B cell (primary cell): ENCODE results near the gene KCNQ2. TPM values are rescaled to one million over a fixed set of nuclear protein-coding genes. Genes with fewer than 3 reads are reported as not detected.

Experiments
- ATAC-seq: fragments of 200-7000 bp; cut with Tn5 transposase; one replicate; pipeline ENCODE4 v1.10.0; 2021; ENCODE audit warnings: low read depth, mild to moderate bottlenecking, moderate number of reproducible peaks, moderate library complexity
- CTCF ChIA-PET: fragments of 350-600 bp; sonication (Branson Sonifier 250); formaldehyde crosslinking; loops from one replicate; lab custom pipeline; 2021; ENCODE audit warnings: antibody characterized with exemption, inconsistent platforms; lab: Charles Lee
- POLR2A ChIA-PET: fragments of 350-600 bp; sonication (Branson Sonifier 250); formaldehyde crosslinking; loops from one replicate; lab custom pipeline; 2021; ENCODE audit warnings: antibody characterized with exemption; lab: Charles Lee
- DNase-seq: peaks from one replicate; pipeline ENCODE4 v3.0.0; 2013
- H2AFZ ChIP-seq: 2 replicates; pipeline ENCODE4 v1.6.1; 2012; ENCODE audit warnings: mild to moderate bottlenecking, low read depth, low read length; ENCODE audit not compliant: insufficient read depth, poor library complexity, severe bottlenecking
- H3K27ac ChIP-seq, 2 donors: 1 replicate in 1 of 2; 2 replicates in 1 of 2; pipeline ENCODE4 v1.5.1; 2012 to 2013; ENCODE audit warnings: low read length in 2 of 2, mild to moderate bottlenecking in 2 of 2, moderate library complexity in 1 of 2
- H3K27me3 ChIP-seq, 4 experiments: fragments of 200-600 bp in 1 of 4; sonication (generic) in 1 of 4; replicated peaks in 1 of 4; 1 replicate in 2 of 4; 2 replicates in 2 of 4; pipeline versions ENCODE4 v1.6.1 to v1.7.0; 2013 to 2016; ENCODE audit warnings: low read length in 3 of 4, mild to moderate bottlenecking in 2 of 4, mixed read lengths in 1 of 4, moderate library complexity in 1 of 4; ENCODE audit not compliant: insufficient read depth in 4 of 4, control insufficient read depth in 3 of 4; ENCODE audit errors: control extremely low read depth in 1 of 4
- H3K36me3 ChIP-seq, 2 experiments: replicated peaks in 1 of 2; 1 replicate in 1 of 2; 2 replicates in 1 of 2; pipeline versions ENCODE4 v1.6.1 to v1.7.1; 2013; ENCODE audit warnings: low read length in 1 of 2; ENCODE audit not compliant: insufficient read depth in 2 of 2, control insufficient read depth in 1 of 2; ENCODE audit errors: control extremely low read depth in 1 of 2, extremely low read depth in 1 of 2
- H3K4me1 ChIP-seq, 2 donors: fragments of 200-600 bp in 1 of 2; sonication (generic) in 1 of 2; 1 replicate in 1 of 2; 2 replicates in 1 of 2; pipeline versions ENCODE4 v1.5.1 to v1.6.1; 2013 to 2017; ENCODE audit warnings: low read length in 2 of 2; ENCODE audit not compliant: control insufficient read depth in 2 of 2, insufficient read depth in 2 of 2
- H3K4me2 ChIP-seq: replicated peaks from 2 replicates; pipeline ENCODE3; 2012; ENCODE audit warnings: mild to moderate bottlenecking, low read depth, low read length; ENCODE audit not compliant: poor library complexity, severe bottlenecking
- H3K4me3 ChIP-seq, 5 experiments: fragments of 200-600 bp in 1 of 5; sonication (generic) in 1 of 5; 1 replicate in 3 of 5; 2 replicates in 2 of 5; pipeline versions ENCODE4 v1.5.1 to v1.7.0; 2011 to 2016; ENCODE audit warnings: low read length in 4 of 5, mild to moderate bottlenecking in 4 of 5, low read depth in 2 of 5, control low read depth in 1 of 5, moderate library complexity in 1 of 5; ENCODE audit not compliant: insufficient read depth in 1 of 5; ENCODE audit errors: control extremely low read depth in 1 of 5, extremely low read depth in 1 of 5
- H3K79me2 ChIP-seq: fragments of 200-600 bp; sonication (generic); one replicate; pipeline ENCODE4 v1.6.0; 2016; ENCODE audit warnings: low read length; ENCODE audit not compliant: control insufficient read depth, insufficient read depth
- H3K9ac ChIP-seq: fragments of 200-600 bp; sonication (generic); 2 replicates; pipeline ENCODE4 v1.6.1; 2017; ENCODE audit warnings: mild to moderate bottlenecking, low read length, moderate library complexity
- H3K9me3 ChIP-seq, 3 donors: one replicate each; pipeline versions ENCODE4 v1.6.1 to v1.7.1; 2013; ENCODE audit warnings: low read length in 2 of 3; ENCODE audit not compliant: control insufficient read depth in 2 of 3, insufficient read depth in 1 of 3; ENCODE audit errors: control extremely low read depth in 1 of 3
- H4K20me1 ChIP-seq: 2 replicates; pipeline ENCODE4 v1.6.0; 2012; ENCODE audit warnings: mild to moderate bottlenecking, low read length; ENCODE audit not compliant: insufficient read depth, control insufficient read depth, poor library complexity, severe bottlenecking
- H3K27ac Mint-ChIP-seq: one replicate; pipeline ENCODE4 v1.8.0; 2021; ENCODE audit warnings: mixed read lengths
- H3K27me3 Mint-ChIP-seq: one replicate; pipeline ENCODE4 v1.8.0; 2021; ENCODE audit warnings: mixed read lengths
- H3K4me1 Mint-ChIP-seq: one replicate; pipeline ENCODE4 v1.8.0; 2021; ENCODE audit warnings: mixed read lengths
- H3K4me3 Mint-ChIP-seq: one replicate; pipeline ENCODE4 v1.8.0; 2021; ENCODE audit warnings: mixed read lengths
- H3K9me3 Mint-ChIP-seq: one replicate; pipeline ENCODE4 v1.8.0; 2022; ENCODE audit warnings: mixed read lengths; ENCODE audit not compliant: insufficient read depth
- EZH2 ChIP-seq: IDR thresholded peaks from 2 replicates; pipeline ENCODE4 v1.6.1; 2012; ENCODE audit warnings: borderline replicate concordance, low read depth, mild to moderate bottlenecking, moderate library complexity, low read length; ENCODE audit not compliant: insufficient read depth, poor library complexity, severe bottlenecking
- WGBS: methylation state at CpG from one replicate; pipeline ENCODE4 v1.1.5; 2013; ENCODE audit warnings: missing lambda C conversion rate; ENCODE audit not compliant: insufficient coverage; 5-methylcytosine and 5-hydroxymethylcytosine counted together
- intact Hi-C: fragments of 100-400 bp; cut with micrococcal nuclease; formaldehyde crosslinking; loops from one replicate; pipeline ENCODE4 v1.10.0; 2022
- polyA plus RNA-seq: library from polyadenylated mRNA; depleted of rRNA; stranded (reverse); fragments of >200 nt; gene quantifications from 2 replicates; pipeline ENCODE4 v1.2.3, GENCODE V29; 2012
- total RNA-seq, 2 donors: library from RNA; stranded (reverse); fragments of 120-200 nt in 1 of 2; gene quantifications; 1 replicate in 1 of 2; 2 replicates in 1 of 2; pipeline versions ENCODE4 v1.2.3 to v1.2.4, GENCODE V29; 2013 to 2022
- TF ChIP-seq, protein P1 (sequence below): fragments of 200-600 bp; IDR thresholded peaks from one replicate; pipeline ENCODE4 v1.8.0; 2022; ENCODE audit warnings: antibody characterized with exemption, mild to moderate bottlenecking

The KCNQ2 gene
- total and polyA plus RNA-seq, 2 donors (not counting 1 experiment from before 2014, with no cell fraction given): 0.12 TPM; not detected in 1

DNA sequence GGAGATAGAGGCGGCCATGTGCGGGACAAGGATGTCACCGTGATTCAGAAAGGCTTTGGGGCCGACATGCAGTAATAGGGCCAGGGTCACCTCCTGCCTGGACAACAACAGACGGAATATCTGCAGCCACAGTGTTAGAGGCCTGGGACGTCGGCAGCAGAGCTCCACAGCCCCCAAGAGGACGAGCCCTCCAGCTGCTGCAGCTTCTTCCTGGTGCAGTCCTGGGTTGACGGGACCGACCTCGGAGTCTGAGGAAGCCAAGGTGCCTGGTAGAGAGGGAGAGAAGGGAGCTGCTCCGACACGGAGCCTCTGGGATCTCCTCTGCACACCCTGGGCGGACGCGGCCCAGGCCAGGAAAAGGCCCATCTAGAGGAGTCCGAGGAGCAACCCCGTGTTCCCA is 88.1 kb downstream of the KCNQ2 start:
- no peak overlapping the region for H3K4me3 Mint-ChIP-seq
- WGBS: 94% methylated on average over 17 of the region's 18 CpGs
- TF ChIP-seq, protein P1, sequence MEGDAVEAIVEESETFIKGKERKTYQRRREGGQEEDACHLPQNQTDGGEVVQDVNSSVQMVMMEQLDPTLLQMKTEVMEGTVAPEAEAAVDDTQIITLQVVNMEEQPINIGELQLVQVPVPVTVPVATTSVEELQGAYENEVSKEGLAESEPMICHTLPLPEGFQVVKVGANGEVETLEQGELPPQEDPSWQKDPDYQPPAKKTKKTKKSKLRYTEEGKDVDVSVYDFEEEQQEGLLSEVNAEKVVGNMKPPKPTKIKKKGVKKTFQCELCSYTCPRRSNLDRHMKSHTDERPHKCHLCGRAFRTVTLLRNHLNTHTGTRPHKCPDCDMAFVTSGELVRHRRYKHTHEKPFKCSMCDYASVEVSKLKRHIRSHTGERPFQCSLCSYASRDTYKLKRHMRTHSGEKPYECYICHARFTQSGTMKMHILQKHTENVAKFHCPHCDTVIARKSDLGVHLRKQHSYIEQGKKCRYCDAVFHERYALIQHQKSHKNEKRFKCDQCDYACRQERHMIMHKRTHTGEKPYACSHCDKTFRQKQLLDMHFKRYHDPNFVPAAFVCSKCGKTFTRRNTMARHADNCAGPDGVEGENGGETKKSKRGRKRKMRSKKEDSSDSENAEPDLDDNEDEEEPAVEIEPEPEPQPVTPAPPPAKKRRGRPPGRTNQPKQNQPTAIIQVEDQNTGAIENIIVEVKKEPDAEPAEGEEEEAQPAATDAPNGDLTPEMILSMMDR: no peak
- TF ChIP-seq EZH2: no peak

GRCh38 chr20:63383556-63383955 is 88.9 kb downstream of the KCNQ2 start:
- Histone ChIP-seq H3K27me3 (peaks cover 0 to 14% (median 0%) of the 10 kb centered on the region in 4 experiments), H3K27ac (no peak overlapping the region), H3K4me2 (no peak overlapping the region), H3K9ac (no peak overlapping the region), H3K9me3 (peaks cover 0 to 49% (median 16%) of the 10 kb centered on the region in 3 donors), H3K4me3 (no peak overlapping the region), H3K36me3 (no peaks in the 10 kb centered on the region), H3K4me1 (no peaks in the 10 kb centered on the region), H3K79me2 (no peaks in the 10 kb centered on the region), H4K20me1 (no peaks in the 10 kb centered on the region), H2AFZ (no peak overlapping the region)
- Mint-ChIP-seq H3K4me3 (no peak overlapping the region), H3K9me3 (peaks cover 8% of the 10 kb centered on the region), H3K4me1 (no peaks in the 10 kb centered on the region), H3K27me3 (peaks cover 6% of the 10 kb centered on the region), H3K27ac (no peak overlapping the region)
- intact Hi-C loops: no loop called here
- ChIA-PET CTCF (no interaction called here), POLR2A (no interaction called here)
- WGBS: 79% methylated on average over 10 of the region's 11 CpGs
- TF ChIP-seq, protein P1: no peak
- no peak for TF ChIP-seq EZH2
- ATAC-seq: no peak
- DNase-seq: no peak

More for the DNA sequence above, 88.1 kb downstream of the KCNQ2 start:
- Mint-ChIP-seq H3K4me1 (no peaks in the 10 kb centered on the region), H3K9me3 (peaks cover 8% of the 10 kb centered on the region), H3K27me3 (no peaks in the 10 kb centered on the region), H3K27ac (no peak overlapping the region)
- CTCF ChIA-PET: no interaction called here
- H3K4me2 ChIP-seq: no peak overlapping the region
- no peak for DNase-seq
- no peak overlapping the region for H2AFZ ChIP-seq
- intact Hi-C loops: no loop called here
- no peaks in the 10 kb centered on the region for H4K20me1 ChIP-seq
- H3K27me3 ChIP-seq: peaks cover 0 to 12% (median 0%) of the 10 kb centered on the region in 4 experiments
- no peak overlapping the region for H3K27ac ChIP-seq
- H3K79me2 ChIP-seq: no peaks in the 10 kb centered on the region
- no peak overlapping the region for H3K4me3 ChIP-seq
- POLR2A ChIA-PET: no interaction called here
- H3K36me3 ChIP-seq: no peaks in the 10 kb centered on the region
- H3K9me3 ChIP-seq: peaks cover 0 to 49% (median 16%) of the 10 kb centered on the region in 3 donors
- no peak for ATAC-seq
- no peak overlapping the region for H3K9ac ChIP-seq
- no peaks in the 10 kb centered on the region for H3K4me1 ChIP-seq
